Activated CD4-positive, alpha-beta T cell treated with anti-CD3 and anti-CD28 coated beads, Interleukin-2, amount 10 ng/mL, durations not matched to agents 7 days and 5 days (primary cell): Measurements from ENCODE around the gene SOCS7. TPM values are rescaled to one million over a fixed set of nuclear protein-coding genes. Genes with fewer than 3 reads are reported as not detected.
"Not testable (repeated sequence)": the region's sequence is repeated elsewhere in the genome, so short reads cannot be mapped to it uniquely, and the experiment has no call there.

ENCODE experiments used
- CTCF ChIA-PET: fragments of 350-600 bp; sonication (Branson Sonifier 250); formaldehyde crosslinking; loops from one replicate; lab custom pipeline; 2021; ENCODE audit warnings: antibody characterized with exemption; lab: Charles Lee
- POLR2A ChIA-PET: fragments of 350-600 bp; sonication (Branson Sonifier 250); formaldehyde crosslinking; loops from one replicate; lab custom pipeline; 2021; ENCODE audit warnings: antibody characterized with exemption; lab: Charles Lee
- DNase-seq: peaks from one replicate; pipeline ENCODE4 v3.0.0-alpha.2; 2020
- H3K27ac Mint-ChIP-seq: one replicate; pipeline ENCODE4 v1.8.0; 2021; ENCODE audit warnings: mild to moderate bottlenecking, moderate library complexity, mixed read lengths
- H3K27me3 Mint-ChIP-seq: one replicate; pipeline ENCODE4 v1.8.0; 2021; ENCODE audit warnings: mixed read lengths
- H3K36me3 Mint-ChIP-seq: one replicate; pipeline ENCODE4 v1.8.0; 2021; ENCODE audit warnings: low read depth, mixed read lengths
- H3K4me1 Mint-ChIP-seq: one replicate; pipeline ENCODE4 v1.8.0; 2021; ENCODE audit warnings: mixed read lengths
- H3K4me3 Mint-ChIP-seq: one replicate; pipeline ENCODE4 v1.8.0; 2021; ENCODE audit warnings: mild to moderate bottlenecking, moderate library complexity, mixed read lengths
- H3K9me3 Mint-ChIP-seq: one replicate; pipeline ENCODE4 v1.8.0; 2021; ENCODE audit warnings: mixed read lengths
- total RNA-seq, 2 experiments: library from RNA; stranded (reverse); gene quantifications; one replicate each; pipeline ENCODE4 v1.2.3, GENCODE V29; 2021

The SOCS7 gene
- total RNA-seq, 2 experiments from 2014 or later, result 12.4 to 16.2 TPM

DNA sequence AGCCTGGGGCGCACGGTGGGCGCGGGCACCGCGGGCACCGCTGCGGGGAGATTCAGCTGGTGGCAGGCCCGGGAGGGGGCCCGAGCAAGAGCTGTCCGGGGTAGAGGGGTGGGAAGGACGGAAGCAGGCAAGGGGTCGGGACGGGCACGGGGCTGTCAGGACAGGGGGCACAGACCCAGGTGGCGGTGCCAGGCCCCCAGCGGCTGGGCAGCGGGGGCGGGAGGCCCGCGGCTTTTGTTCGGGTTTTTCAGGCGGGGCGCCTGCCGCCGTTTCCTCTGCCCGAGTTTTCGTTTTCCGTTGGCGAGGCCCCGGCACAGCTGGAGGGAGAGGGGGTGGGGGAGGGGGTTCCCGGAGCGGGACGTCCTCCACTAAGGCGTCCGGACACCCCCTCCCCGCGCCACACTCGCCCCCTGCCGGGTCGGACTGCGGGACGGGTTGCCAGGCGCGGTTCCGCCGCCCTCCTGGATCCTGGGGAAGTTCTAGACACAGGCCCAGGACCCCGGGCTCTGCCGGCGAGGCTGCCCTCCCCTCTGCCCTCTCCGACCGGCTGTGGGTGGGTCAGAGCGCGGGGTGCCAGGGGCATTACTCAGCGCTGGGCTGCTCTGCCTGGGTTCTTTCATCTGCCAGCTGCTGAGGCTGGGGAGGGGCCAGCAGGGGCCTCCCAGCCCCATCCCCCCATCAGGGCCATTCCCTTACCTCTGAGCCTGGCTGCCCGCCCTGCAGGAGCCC, 77.2 kb downstream of the SOCS7 start:
- ChIA-PET CTCF (interaction anchor here (0.8 to 1.3 kb wide), 2 partner anchors 10 to 14 kb away, joined by 3 to 5 read pairs; no protein-coding TSS in a partner anchor), POLR2A (no interaction called here)
- H3K4me3 Mint-ChIP-seq, result peak overlapping the region; percentile 58
- H3K27me3 Mint-ChIP-seq, result peaks cover 22% of the 10 kb centered on the region
- no peak overlapping the region for H3K27ac Mint-ChIP-seq
- no peaks in the 10 kb centered on the region for H3K36me3 Mint-ChIP-seq
- no peaks in the 10 kb centered on the region for H3K9me3 Mint-ChIP-seq
- H3K4me1 Mint-ChIP-seq, result peaks cover 8% of the 10 kb centered on the region
- DNase-seq, result no peak

DNA sequence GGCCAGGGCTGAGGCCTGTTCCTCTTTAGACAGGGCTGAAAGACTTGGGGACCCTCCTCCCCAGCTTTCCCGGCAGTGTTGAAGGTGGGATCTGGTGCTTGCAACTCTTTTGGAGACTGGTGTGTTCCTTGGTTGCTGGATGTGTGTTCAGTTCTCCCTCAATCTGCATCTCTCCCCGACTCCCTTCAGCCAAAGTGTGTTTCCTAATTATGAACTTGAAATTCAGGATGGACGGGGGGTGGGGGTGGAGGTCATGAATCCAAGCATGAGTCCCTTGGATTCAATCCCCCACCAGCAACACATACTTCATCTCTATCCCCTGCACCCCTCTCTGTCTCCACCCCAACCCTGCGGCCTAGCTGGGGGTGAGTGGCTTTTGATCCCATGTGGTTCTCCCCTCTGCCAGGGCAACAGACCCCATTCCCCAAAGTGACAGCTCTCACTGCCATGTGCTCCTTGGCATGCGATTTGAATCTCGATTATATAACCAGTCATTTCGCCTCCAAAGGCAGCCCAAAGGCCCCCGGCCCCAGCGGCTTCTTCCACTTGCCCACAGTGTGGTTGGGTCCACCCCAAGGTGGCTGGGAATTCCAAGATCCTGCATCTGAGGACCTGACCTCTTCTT, 77.9 kb downstream of the SOCS7 start:
- no peak overlapping the region for H3K27ac Mint-ChIP-seq
- H3K4me3 Mint-ChIP-seq, result peak overlapping the region; percentile 58
- H3K9me3 Mint-ChIP-seq, result no peaks in the 10 kb centered on the region
- peaks cover 22% of the 10 kb centered on the region for H3K27me3 Mint-ChIP-seq
- POLR2A ChIA-PET, result no interaction called here
- peaks cover 8% of the 10 kb centered on the region for H3K4me1 Mint-ChIP-seq
- H3K36me3 Mint-ChIP-seq, result no peaks in the 10 kb centered on the region
- CTCF ChIA-PET, result interaction anchor here (1.3 kb wide), 1 partner anchor 9 kb away, joined by 5 read pairs; no protein-coding TSS in a partner anchor
- no peak for DNase-seq

DNA sequence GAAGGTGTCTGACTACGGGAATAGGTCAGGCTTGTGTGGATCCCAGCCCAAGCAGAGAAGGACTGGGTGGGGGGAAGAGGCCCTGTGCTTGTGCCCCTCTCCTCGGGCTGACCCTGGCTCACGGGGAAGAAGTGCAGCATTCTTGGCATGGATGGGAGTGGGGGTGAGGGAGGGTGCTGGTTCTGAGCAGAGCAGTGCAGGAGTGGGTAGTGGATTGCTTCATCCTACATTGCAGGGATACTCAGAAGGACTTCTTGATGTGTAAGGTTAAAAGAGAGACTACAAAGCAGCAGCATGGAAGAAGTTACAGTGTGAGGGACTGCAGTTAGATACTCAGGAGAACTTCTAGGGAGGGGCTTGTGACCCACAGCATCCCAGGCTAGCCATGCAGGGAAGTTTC, 78.7 kb downstream of the SOCS7 start:
- ChIA-PET CTCF (no interaction called here), POLR2A (no interaction called here)
- Mint-ChIP-seq H3K27me3 (peaks cover 19% of the 10 kb centered on the region), H3K36me3 (no peaks in the 10 kb centered on the region), H3K4me3 (no peak overlapping the region), H3K4me1 (peaks cover 8% of the 10 kb centered on the region), H3K9me3 (no peaks in the 10 kb centered on the region), H3K27ac (no peak overlapping the region)
- no peak for DNase-seq

DNA sequence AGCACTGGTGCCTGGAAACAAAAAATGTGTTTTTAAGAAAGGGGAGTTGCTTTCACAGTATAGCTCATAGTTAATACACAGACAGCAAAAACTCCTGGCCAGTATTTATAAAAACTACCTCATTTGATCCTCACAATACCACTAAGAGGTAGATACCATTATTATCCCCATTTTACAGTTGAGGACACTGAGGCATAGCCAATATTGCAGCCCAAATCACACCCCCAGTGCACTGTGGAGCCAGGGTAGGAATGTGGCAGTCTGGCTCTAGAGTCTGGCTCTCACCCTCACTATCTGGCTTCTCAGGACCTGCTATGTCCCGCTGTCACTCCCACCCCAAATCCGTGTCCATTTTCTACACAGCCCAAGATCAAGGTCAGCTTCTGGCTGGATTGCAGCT, 79.2 kb downstream of the SOCS7 start:
- Mint-ChIP-seq H3K4me3 (no peak overlapping the region), H3K4me1 (peaks cover 8% of the 10 kb centered on the region), H3K36me3 (no peaks in the 10 kb centered on the region), H3K27ac (no peak overlapping the region), H3K9me3 (no peaks in the 10 kb centered on the region), H3K27me3 (peaks cover 15% of the 10 kb centered on the region)
- DNase-seq, result no peak
- POLR2A ChIA-PET, result no interaction called here
- CTCF ChIA-PET, result no interaction called here

DNA sequence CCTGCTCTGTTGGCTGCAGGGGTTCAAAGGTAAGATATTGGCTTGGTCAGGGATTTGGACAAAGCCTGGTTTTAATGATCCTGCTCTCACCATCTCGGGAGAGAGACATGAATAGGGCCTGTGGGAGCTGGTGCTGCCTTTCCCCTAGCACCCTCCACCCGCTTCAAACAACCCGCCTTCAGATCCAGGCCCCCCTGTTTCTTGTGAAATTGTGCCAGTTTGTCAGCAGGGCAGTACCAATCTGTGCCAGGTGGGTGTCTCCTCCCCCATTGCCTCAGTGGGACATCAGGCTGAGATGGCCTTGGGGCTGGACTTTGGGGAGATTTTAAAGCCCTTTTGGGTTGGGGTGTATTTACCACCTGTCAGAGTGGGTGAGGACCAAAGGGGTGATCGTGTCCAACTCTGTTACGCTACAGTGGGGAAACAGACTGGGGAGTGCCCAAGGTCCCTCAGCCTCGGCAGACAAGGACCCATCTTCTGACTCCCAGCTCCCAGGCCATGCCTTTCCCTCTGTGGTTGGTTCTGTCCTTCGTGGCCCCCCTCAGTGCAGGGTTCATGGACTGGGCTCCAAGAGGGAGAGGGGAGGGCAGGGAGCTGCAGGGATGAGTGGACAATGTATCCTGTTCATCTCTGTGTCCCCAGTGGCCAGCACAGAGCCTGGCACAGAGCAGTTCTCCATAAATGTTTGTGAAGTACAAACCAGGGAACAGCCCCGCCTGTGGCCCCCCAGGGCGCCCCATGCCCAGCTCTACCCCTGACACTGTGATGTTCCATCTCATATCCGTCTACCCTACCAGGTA, 79.9 kb downstream of the SOCS7 start:
- H3K4me1 Mint-ChIP-seq, result peaks cover 8% of the 10 kb centered on the region
- POLR2A ChIA-PET, result no interaction called here
- H3K27ac Mint-ChIP-seq, result no peak overlapping the region
- DNase-seq, result no peak
- no peaks in the 10 kb centered on the region for H3K36me3 Mint-ChIP-seq
- H3K27me3 Mint-ChIP-seq, result peaks cover 15% of the 10 kb centered on the region
- no peak overlapping the region for H3K4me3 Mint-ChIP-seq
- H3K9me3 Mint-ChIP-seq, result no peaks in the 10 kb centered on the region
- CTCF ChIA-PET, result interaction anchor here (0.9 kb wide), 1 partner anchor 11 kb away, joined by 3 read pairs; no protein-coding TSS in a partner anchor

GRCh38 chr17:38434178-38434665, 82.6 kb downstream of the SOCS7 start:
- no peaks in the 10 kb centered on the region for H3K36me3 Mint-ChIP-seq
- ChIA-PET CTCF (no interaction called here), POLR2A (no interaction called here)
- no peak for DNase-seq
- no peak overlapping the region for H3K4me3 Mint-ChIP-seq
- no peak overlapping the region for H3K27ac Mint-ChIP-seq
- H3K4me1 Mint-ChIP-seq, result peaks cover 2% of the 10 kb centered on the region
- H3K27me3 Mint-ChIP-seq, result peaks cover 14% of the 10 kb centered on the region
- H3K9me3 Mint-ChIP-seq, result no peaks in the 10 kb centered on the region

GRCh38 chr17:38435795-38436194, 84.2 kb downstream of the SOCS7 start:
- ChIA-PET CTCF (no interaction called here), POLR2A (interaction anchor here (0.5 kb wide), 1 partner anchor 115 kb away, joined by 3 read pairs; no protein-coding TSS in a partner anchor)
- Mint-ChIP-seq H3K4me3 (no peak overlapping the region), H3K9me3 (no peaks in the 10 kb centered on the region), H3K4me1 (no peaks in the 10 kb centered on the region), H3K36me3 (no peaks in the 10 kb centered on the region), H3K27me3 (peaks cover 2% of the 10 kb centered on the region), H3K27ac (no peak overlapping the region)
- DNase-seq, result no peak

DNA sequence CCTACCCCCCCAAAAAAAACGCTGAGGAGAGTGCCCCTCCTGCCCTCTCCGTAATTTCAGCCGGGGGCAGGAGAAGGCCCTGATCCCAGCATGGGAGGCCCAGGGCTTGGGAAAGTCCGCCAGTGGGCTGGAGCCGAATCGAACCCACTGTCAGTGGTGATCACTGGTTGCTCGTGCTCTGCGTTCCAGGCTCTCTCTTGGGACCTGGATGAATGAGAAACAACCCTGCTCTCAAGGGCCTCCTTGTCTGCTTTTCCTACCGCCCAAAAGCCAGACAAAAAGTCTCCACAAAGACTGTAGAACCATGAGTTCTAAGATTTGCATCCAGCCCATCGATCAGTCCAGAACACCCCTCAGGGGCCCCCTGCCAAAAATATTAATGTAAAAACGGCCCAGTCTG, 84.7 kb downstream of the SOCS7 start:
- no peak for DNase-seq
- H3K4me1 Mint-ChIP-seq, result no peaks in the 10 kb centered on the region
- no peak overlapping the region for H3K4me3 Mint-ChIP-seq
- H3K27ac Mint-ChIP-seq, result no peak overlapping the region
- H3K27me3 Mint-ChIP-seq, result peaks cover 2% of the 10 kb centered on the region
- H3K9me3 Mint-ChIP-seq, result no peaks in the 10 kb centered on the region
- ChIA-PET CTCF (no interaction called here), POLR2A (no interaction called here)
- no peaks in the 10 kb centered on the region for H3K36me3 Mint-ChIP-seq

GRCh38 chr17:38437313-38437712, 85.7 kb downstream of the SOCS7 start:
- H3K4me3 Mint-ChIP-seq, H3K27me3 Mint-ChIP-seq, H3K36me3 Mint-ChIP-seq, DNase-seq, POLR2A ChIA-PET, CTCF ChIA-PET, H3K9me3 Mint-ChIP-seq, H3K4me1 Mint-ChIP-seq, H3K27ac Mint-ChIP-seq: not testable (repeated sequence)

- Mint-ChIP-seq H3K27ac (no peak overlapping the region), H3K4me1 (peaks cover 5% of the 10 kb centered on the region), H3K4me3 (no peak overlapping the region), H3K9me3 (no peaks in the 10 kb centered on the region), H3K27me3 (peaks cover 7% of the 10 kb centered on the region), H3K36me3 (no peaks in the 10 kb centered on the region)
- POLR2A ChIA-PET, result no interaction called here
- CTCF ChIA-PET, result interaction anchor here (0.6 to 1.7 kb wide), 5 partner anchors 10 to 228 kb away, joined by 3 to 5 read pairs (median 4); no protein-coding TSS in a partner anchor
- DNase-seq, result no peak
These were observed 87.8 kb downstream of the SOCS7 start for GRCh38 chr17:38439436-38439835.

DNA sequence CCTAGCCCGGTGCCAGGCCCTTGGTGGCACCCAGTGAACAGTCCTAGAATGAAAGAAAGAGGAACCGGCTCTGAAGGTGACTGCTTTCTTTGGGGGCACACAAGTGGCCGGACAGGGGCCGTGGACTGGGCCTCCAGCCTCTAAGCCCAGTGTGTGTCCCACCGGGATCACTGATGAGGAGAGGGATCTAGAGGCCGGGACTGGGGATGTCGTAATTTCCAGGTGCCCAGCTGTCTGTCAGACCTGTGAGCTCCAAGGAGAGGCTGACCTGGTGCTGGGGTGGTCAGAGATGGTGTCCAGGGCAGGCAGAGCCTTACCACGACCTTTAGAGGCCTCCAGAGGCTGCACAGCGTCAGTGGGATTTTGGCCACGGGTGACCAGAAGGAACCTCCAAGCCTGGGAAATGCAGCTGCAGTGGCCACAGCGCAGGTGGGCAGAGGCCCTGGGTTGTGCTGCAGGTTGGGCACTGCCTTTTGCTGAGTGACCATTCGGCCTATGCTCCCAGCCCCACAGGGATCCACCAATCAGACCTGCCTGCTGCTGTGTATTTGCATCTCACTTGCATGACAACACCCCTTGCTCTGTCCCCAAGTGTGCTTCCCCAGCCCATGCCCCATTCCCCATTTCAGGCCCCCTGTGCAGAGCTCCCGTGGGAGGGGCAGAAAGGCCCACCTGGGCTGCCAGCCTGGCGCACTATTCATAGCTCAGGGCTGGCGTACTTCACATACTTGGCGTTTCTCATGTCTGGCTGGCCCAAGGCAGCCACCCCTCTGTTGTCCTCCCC, 89.2 kb downstream of the SOCS7 start:
- H3K27me3 Mint-ChIP-seq, result peaks cover 8% of the 10 kb centered on the region
- no peaks in the 10 kb centered on the region for H3K9me3 Mint-ChIP-seq
- H3K36me3 Mint-ChIP-seq, result no peaks in the 10 kb centered on the region
- ChIA-PET POLR2A (no interaction called here), CTCF (interaction anchor here (0.6 kb wide), 1 partner anchor 29 kb away, joined by 4 read pairs; no protein-coding TSS in a partner anchor)
- no peak overlapping the region for H3K27ac Mint-ChIP-seq
- no peak overlapping the region for H3K4me3 Mint-ChIP-seq
- DNase-seq, result no peak
- peaks cover 5% of the 10 kb centered on the region for H3K4me1 Mint-ChIP-seq

GRCh38 chr17:38441429-38442061, 89.9 kb downstream of the SOCS7 start:
- DNase-seq, result no peak
- ChIA-PET CTCF (interaction anchor here (0.6 kb wide), 1 partner anchor 29 kb away, joined by 4 read pairs; no protein-coding TSS in a partner anchor), POLR2A (no interaction called here)
- H3K36me3 Mint-ChIP-seq, result no peaks in the 10 kb centered on the region
- H3K4me3 Mint-ChIP-seq, result no peak overlapping the region
- H3K27ac Mint-ChIP-seq, result no peak overlapping the region
- H3K27me3 Mint-ChIP-seq, result peaks cover 8% of the 10 kb centered on the region
- no peaks in the 10 kb centered on the region for H3K9me3 Mint-ChIP-seq
- peaks cover 5% of the 10 kb centered on the region for H3K4me1 Mint-ChIP-seq
